Measurements from ENCODE around the gene POLR1E.

The POLR1E gene

GRCh38 chr9:37442556-37442955 lies 43.2 kb upstream of the POLR1E start:
- H3K9me3 ChIP-seq (replicated peaks; ENCODE audit: insufficient read depth, low read length): no peaks in the 10 kb centered on the region
- H4K20me1 ChIP-seq (ENCODE audit: insufficient read depth, low read length): no peaks in the 10 kb centered on the region
- no peak overlapping the region for H2AFZ ChIP-seq (ENCODE audit: low read length)
- H3K79me2 ChIP-seq (ENCODE audit: low read length): peaks cover 41% of the 10 kb centered on the region
- H3K4me1 ChIP-seq (ENCODE audit: low read length): peaks cover 25% of the 10 kb centered on the region
- no peak for DNase-seq
- no peaks in the 10 kb centered on the region for H3K27me3 ChIP-seq (replicated peaks; ENCODE audit: insufficient read depth, low read length)
- peaks cover 5% of the 10 kb centered on the region; the same call in 1 of the 2 replicates for H3K36me3 ChIP-seq (replicated peaks; ENCODE audit: insufficient read depth, low read length)
- H3F3A ChIP-seq (ENCODE audit: insufficient read depth, low read length): 0 out of 2 replicates have a peak, but pooled peaks cover 8% of the 10 kb centered on the region
- H3K4me2 ChIP-seq (ENCODE audit: low read depth, low read length): no peak overlapping the region
- H3K4me3 ChIP-seq (ENCODE audit: low read length): no peak overlapping the region
- H3K27ac ChIP-seq (ENCODE audit: low read length): no peak overlapping the region; the same call in 1 of the 2 replicates
- TF ChIP-seq CTCF (IDR thresholded peaks at IDR 0.05; ENCODE audit: low read length): no peak
- TF ChIP-seq EZH2 (optimal IDR thresholded peaks at IDR 0.05; ENCODE audit: low read depth, low read length): no peak
- TF ChIP-seq EZH2phosphoT487 (IDR thresholded peaks at IDR 0.05; ENCODE audit: low read length): no peak
- H3K9ac ChIP-seq (ENCODE audit: low read length): no peak overlapping the region
- no peaks in the 10 kb centered on the region for H3K9me2 ChIP-seq (replicated peaks; ENCODE audit: insufficient read depth, low read length)

GRCh38 chr9:37443566-37443965 lies 42.2 kb upstream of the POLR1E start:
- H3K27ac ChIP-seq (ENCODE audit: low read length): no peak overlapping the region
- peaks cover 5% of the 10 kb centered on the region; the same call in 1 of the 2 replicates for H3K36me3 ChIP-seq (replicated peaks; ENCODE audit: insufficient read depth, low read length)
- H3F3A ChIP-seq (ENCODE audit: insufficient read depth, low read length): 0 out of 2 replicates have a peak, but pooled peaks cover 8% of the 10 kb centered on the region
- H3K9me3 ChIP-seq (replicated peaks; ENCODE audit: insufficient read depth, low read length): no peaks in the 10 kb centered on the region
- H3K9ac ChIP-seq (ENCODE audit: low read length): no peak overlapping the region
- no peak overlapping the region for H3K4me2 ChIP-seq (ENCODE audit: low read depth, low read length)
- H4K20me1 ChIP-seq (ENCODE audit: insufficient read depth, low read length): no peaks in the 10 kb centered on the region
- H3K27me3 ChIP-seq (replicated peaks; ENCODE audit: insufficient read depth, low read length): no peaks in the 10 kb centered on the region
- H2AFZ ChIP-seq (ENCODE audit: low read length): no peak overlapping the region
- no peak overlapping the region for H3K4me3 ChIP-seq (ENCODE audit: low read length)
- no peaks in the 10 kb centered on the region for H3K9me2 ChIP-seq (replicated peaks; ENCODE audit: insufficient read depth, low read length)
- peaks cover 41% of the 10 kb centered on the region for H3K79me2 ChIP-seq (ENCODE audit: low read length)
- TF ChIP-seq EZH2 (optimal IDR thresholded peaks at IDR 0.05; ENCODE audit: low read depth, low read length) (no peak), CTCF (IDR thresholded peaks at IDR 0.05; ENCODE audit: low read length) (no peak)
- DNase-seq: no peak
- H3K4me1 ChIP-seq (ENCODE audit: low read length): peaks cover 25% of the 10 kb centered on the region

- TF ChIP-seq EZH2phosphoT487 (IDR thresholded peaks at IDR 0.05; ENCODE audit: low read length) (no peak), EZH2 (optimal IDR thresholded peaks at IDR 0.05; ENCODE audit: low read depth, low read length) (no peak), CTCF (IDR thresholded peaks at IDR 0.05; ENCODE audit: low read length) (no peak)
- H3K4me3 ChIP-seq (ENCODE audit: low read length): no peak overlapping the region
- H3K4me1 ChIP-seq (ENCODE audit: low read length): peaks cover 25% of the 10 kb centered on the region
- H3K27me3 ChIP-seq (replicated peaks; ENCODE audit: insufficient read depth, low read length): no peaks in the 10 kb centered on the region
- H4K20me1 ChIP-seq (ENCODE audit: insufficient read depth, low read length): no peaks in the 10 kb centered on the region
- H3F3A ChIP-seq (ENCODE audit: insufficient read depth, low read length): 0 out of 2 replicates have a peak, but pooled peaks cover 8% of the 10 kb centered on the region
- no peaks in the 10 kb centered on the region for H3K9me3 ChIP-seq (replicated peaks; ENCODE audit: insufficient read depth, low read length)
- no peak overlapping the region for H3K4me2 ChIP-seq (ENCODE audit: low read depth, low read length)
- no peak for DNase-seq
- H3K9me2 ChIP-seq (replicated peaks; ENCODE audit: insufficient read depth, low read length): no peaks in the 10 kb centered on the region
- no peaks in the 10 kb centered on the region for H3K36me3 ChIP-seq (replicated peaks; ENCODE audit: insufficient read depth, low read length)
- no peak overlapping the region for H3K9ac ChIP-seq (ENCODE audit: low read length)
- H3K27ac ChIP-seq (ENCODE audit: low read length): no peak overlapping the region
- H2AFZ ChIP-seq (ENCODE audit: low read length): no peak overlapping the region
- H3K79me2 ChIP-seq (ENCODE audit: low read length): peaks cover 32% of the 10 kb centered on the region
Measured at GRCh38 chr9:37444890-37445289, 40.9 kb upstream of the POLR1E start.

Measured in MM.1S (cell line).